ENCODE measurements around the gene KLHL35.

Gene KLHL35

DNA sequence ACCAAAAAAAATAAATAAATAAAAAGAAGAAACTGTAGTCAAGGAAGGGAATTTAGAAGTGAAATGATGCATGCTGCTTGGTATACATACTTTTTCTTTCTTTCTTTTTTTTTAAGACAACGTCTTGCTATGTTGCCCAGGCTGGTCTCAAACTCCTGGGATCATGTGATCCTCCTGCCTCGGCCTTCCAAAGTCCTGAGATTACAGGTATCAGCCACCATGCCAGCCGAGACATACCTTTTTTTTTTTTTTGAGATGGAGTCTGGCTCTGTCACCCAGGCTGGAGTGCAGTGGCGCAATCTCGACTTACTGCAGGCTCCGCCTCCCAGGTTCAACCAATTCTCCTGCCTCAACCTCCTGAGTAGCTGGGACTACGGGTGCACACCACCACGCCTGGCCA lies 59.8 kb downstream of the KLHL35 start:
- ChIA-PET POLR2A (no interaction called here), CTCF (no interaction called here)
- DNase-seq (ENCODE audit: extremely low spot score) = no peak
- no peak for TF ChIP-seq CTBP1 (IDR thresholded peaks at IDR 0.05; ENCODE audit: borderline replicate concordance)
